ENCODE results near the gene HERC4.

HERC4 gene

GRCh38 chr10:68105820-68106219 lies 30.7 kb upstream of the HERC4 start:
- peak; percentile 58 for DNase-seq (ENCODE audit: low read depth)
- peak overlapping the region; percentile 26 for H3K4me3 ChIP-seq (ENCODE audit: low read depth, low read length)
- TF ChIP-seq CTCF (conservative IDR thresholded peaks at IDR 0.05; ENCODE audit: low read depth, low read length): no peak

- no peak overlapping the region for H3K4me3 ChIP-seq (ENCODE audit: low read depth, low read length)
- no peak for DNase-seq (ENCODE audit: low read depth)
- TF ChIP-seq CTCF (conservative IDR thresholded peaks at IDR 0.05; ENCODE audit: low read depth, low read length): no peak
These were observed 28.8 kb upstream of the HERC4 start for GRCh38 chr10:68103901-68104300.

GRCh38 chr10:68103261-68103878 lies 28.3 kb upstream of the HERC4 start:
- DNase-seq (ENCODE audit: low read depth): no peak
- no peak overlapping the region for H3K4me3 ChIP-seq (ENCODE audit: low read depth, low read length)
- TF ChIP-seq CTCF (conservative IDR thresholded peaks at IDR 0.05; ENCODE audit: low read depth, low read length): no peak

- no peak for DNase-seq (ENCODE audit: low read depth)
- no peak overlapping the region for H3K4me3 ChIP-seq (ENCODE audit: low read depth, low read length)
- TF ChIP-seq CTCF (conservative IDR thresholded peaks at IDR 0.05; ENCODE audit: low read depth, low read length): no peak
These were observed 26.0 kb upstream of the HERC4 start for GRCh38 chr10:68101066-68101465.

GRCh38 chr10:68099736-68100135 lies 24.7 kb upstream of the HERC4 start:
- peak; percentile 76 for DNase-seq (ENCODE audit: low read depth)
- TF ChIP-seq CTCF (conservative IDR thresholded peaks at IDR 0.05; ENCODE audit: low read depth, low read length): no peak
- no peak overlapping the region for H3K4me3 ChIP-seq (ENCODE audit: low read depth, low read length)

GRCh38 chr10:68096913-68097516 lies 21.9 kb upstream of the HERC4 start:
- DNase-seq (ENCODE audit: low read depth): peak; percentile 94
- TF ChIP-seq CTCF (conservative IDR thresholded peaks at IDR 0.05; ENCODE audit: low read depth, low read length): no peak
- H3K4me3 ChIP-seq (ENCODE audit: low read depth, low read length): no peak overlapping the region

- DNase-seq (ENCODE audit: low read depth): peak; percentile 55
- H3K4me3 ChIP-seq (ENCODE audit: low read depth, low read length): no peak overlapping the region
- no peak for TF ChIP-seq CTCF (conservative IDR thresholded peaks at IDR 0.05; ENCODE audit: low read depth, low read length)
These were observed 20.1 kb upstream of the HERC4 start for GRCh38 chr10:68095153-68095552.

Measured in choroid plexus epithelial cell (primary cell).